ENCODE data around the gene AFF3. TPM values are rescaled to one million over a fixed set of nuclear protein-coding genes. Genes with fewer than 3 reads are reported as not detected.
A peak's percentile ranks its signal among the peaks of the same experiment; 100 is the strongest.
"Not testable (repeated sequence)": the region's sequence is repeated elsewhere in the genome, so short reads cannot be mapped to it uniquely, and the experiment has no call there.

Gene AFF3
- total RNA-seq, 1 donor from 2014 or later: 5.7 TPM

GRCh38 chr2:100095845-100096244 lies 46.5 kb downstream of the AFF3 start:
- H3K27ac Mint-ChIP-seq; H3K9me3 Mint-ChIP-seq; H3K4me1 Mint-ChIP-seq; H3K4me3 Mint-ChIP-seq; intact Hi-C loops (cut with micrococcal nuclease); H3K27me3 Mint-ChIP-seq; H3K36me3 Mint-ChIP-seq (ENCODE audit: low read depth): not testable (repeated sequence)
- peak; percentile 22 for DNase-seq

GRCh38 chr2:100091807-100092206 lies 50.6 kb downstream of the AFF3 start:
- H3K36me3 Mint-ChIP-seq (ENCODE audit: low read depth); H3K9me3 Mint-ChIP-seq; H3K4me1 Mint-ChIP-seq; H3K27me3 Mint-ChIP-seq; intact Hi-C loops (cut with micrococcal nuclease); H3K27ac Mint-ChIP-seq; H3K4me3 Mint-ChIP-seq; DNase-seq: not testable (repeated sequence)

GRCh38 chr2:100085744-100086143 lies 56.6 kb downstream of the AFF3 start:
- H3K27ac Mint-ChIP-seq; H3K4me1 Mint-ChIP-seq; intact Hi-C loops (cut with micrococcal nuclease): not testable (repeated sequence)

GRCh38 chr2:100083421-100084216 lies 58.8 kb downstream of the AFF3 start:
- intact Hi-C loops (cut with micrococcal nuclease); H3K36me3 Mint-ChIP-seq (ENCODE audit: low read depth); H3K4me1 Mint-ChIP-seq; H3K27me3 Mint-ChIP-seq; H3K4me3 Mint-ChIP-seq; H3K9me3 Mint-ChIP-seq; H3K27ac Mint-ChIP-seq: not testable (repeated sequence)
- DNase-seq: peak; percentile 46

More at GRCh38 chr2:100085744-100086143, 56.6 kb downstream of the AFF3 start:
- not testable (repeated sequence) for H3K9me3 Mint-ChIP-seq; DNase-seq; H3K4me3 Mint-ChIP-seq; H3K27me3 Mint-ChIP-seq; H3K36me3 Mint-ChIP-seq (ENCODE audit: low read depth)

GRCh38 chr2:100082302-100082978 lies 60.0 kb downstream of the AFF3 start:
- DNase-seq: peak; percentile 12
- H3K4me3 Mint-ChIP-seq; H3K27me3 Mint-ChIP-seq; H3K36me3 Mint-ChIP-seq (ENCODE audit: low read depth); H3K27ac Mint-ChIP-seq; intact Hi-C loops (cut with micrococcal nuclease); H3K4me1 Mint-ChIP-seq; H3K9me3 Mint-ChIP-seq: not testable (repeated sequence)

GRCh38 chr2:100077935-100078334 lies 64.5 kb downstream of the AFF3 start:
- no peaks in the 10 kb centered on the region for H3K36me3 Mint-ChIP-seq (ENCODE audit: low read depth)
- intact Hi-C loops (cut with micrococcal nuclease): no loop called here
- H3K4me3 Mint-ChIP-seq: no peak overlapping the region
- H3K27ac Mint-ChIP-seq: no peak overlapping the region
- no peaks in the 10 kb centered on the region for H3K9me3 Mint-ChIP-seq
- no peaks in the 10 kb centered on the region for H3K4me1 Mint-ChIP-seq
- DNase-seq: no peak
- peaks cover 2% of the 10 kb centered on the region for H3K27me3 Mint-ChIP-seq

GRCh38 chr2:100077456-100077855 lies 64.9 kb downstream of the AFF3 start:
- Mint-ChIP-seq H3K27me3 (peaks cover 5% of the 10 kb centered on the region), H3K36me3 (ENCODE audit: low read depth) (no peaks in the 10 kb centered on the region), H3K27ac (no peak overlapping the region), H3K4me3 (no peak overlapping the region), H3K4me1 (no peaks in the 10 kb centered on the region), H3K9me3 (no peaks in the 10 kb centered on the region)
- no peak for DNase-seq
- intact Hi-C loops (cut with micrococcal nuclease): no loop called here

GRCh38 chr2:100075532-100075931 lies 66.9 kb downstream of the AFF3 start:
- intact Hi-C loops (cut with micrococcal nuclease): no loop called here
- no peaks in the 10 kb centered on the region for H3K36me3 Mint-ChIP-seq (ENCODE audit: low read depth)

GRCh38 chr2:100073110-100073509 lies 69.3 kb downstream of the AFF3 start:
- Mint-ChIP-seq H3K27me3 (peaks cover 7% of the 10 kb centered on the region), H3K27ac (no peak overlapping the region), H3K9me3 (no peaks in the 10 kb centered on the region), H3K4me1 (peaks cover 6% of the 10 kb centered on the region), H3K36me3 (ENCODE audit: low read depth) (no peaks in the 10 kb centered on the region), H3K4me3 (no peak overlapping the region)
- no peak for DNase-seq
- intact Hi-C loops (cut with micrococcal nuclease): no loop called here

More at GRCh38 chr2:100075532-100075931, 66.9 kb downstream of the AFF3 start:
- H3K9me3 Mint-ChIP-seq: no peaks in the 10 kb centered on the region
- peaks cover 5% of the 10 kb centered on the region for H3K27me3 Mint-ChIP-seq
- DNase-seq: no peak
- peaks cover 2% of the 10 kb centered on the region for H3K4me1 Mint-ChIP-seq
- no peak overlapping the region for H3K27ac Mint-ChIP-seq
- no peak overlapping the region for H3K4me3 Mint-ChIP-seq

- H3K36me3 Mint-ChIP-seq (ENCODE audit: low read depth): no peaks in the 10 kb centered on the region
- peaks cover 7% of the 10 kb centered on the region for H3K27me3 Mint-ChIP-seq
- no peak overlapping the region for H3K4me3 Mint-ChIP-seq
- H3K9me3 Mint-ChIP-seq: no peaks in the 10 kb centered on the region
- H3K4me1 Mint-ChIP-seq: peaks cover 6% of the 10 kb centered on the region
- intact Hi-C loops (cut with micrococcal nuclease): no loop called here
- no peak overlapping the region for H3K27ac Mint-ChIP-seq
- no peak for DNase-seq
These were observed 69.9 kb downstream of the AFF3 start for GRCh38 chr2:100072503-100072902.

- no peak for DNase-seq
- Mint-ChIP-seq H3K9me3 (no peaks in the 10 kb centered on the region), H3K4me3 (no peak overlapping the region), H3K36me3 (ENCODE audit: low read depth) (no peaks in the 10 kb centered on the region), H3K27ac (no peak overlapping the region), H3K27me3 (peaks cover 9% of the 10 kb centered on the region), H3K4me1 (peaks cover 6% of the 10 kb centered on the region)
- intact Hi-C loops (cut with micrococcal nuclease): no loop called here
These were observed 70.9 kb downstream of the AFF3 start for GRCh38 chr2:100071335-100072043.

- Mint-ChIP-seq H3K27ac (no peak overlapping the region), H3K36me3 (ENCODE audit: low read depth) (no peaks in the 10 kb centered on the region), H3K4me1 (peaks cover 6% of the 10 kb centered on the region), H3K4me3 (no peak overlapping the region), H3K9me3 (no peaks in the 10 kb centered on the region), H3K27me3 (peaks cover 9% of the 10 kb centered on the region)
- no peak for DNase-seq
- intact Hi-C loops (cut with micrococcal nuclease): no loop called here
These were observed 72.3 kb downstream of the AFF3 start for GRCh38 chr2:100070078-100070477.

GRCh38 chr2:100068395-100068794 lies 74.0 kb downstream of the AFF3 start:
- Mint-ChIP-seq H3K36me3 (ENCODE audit: low read depth) (no peaks in the 10 kb centered on the region), H3K4me3 (no peak overlapping the region), H3K27ac (no peak overlapping the region), H3K27me3 (peaks cover 9% of the 10 kb centered on the region), H3K9me3 (no peaks in the 10 kb centered on the region), H3K4me1 (peaks cover 11% of the 10 kb centered on the region)
- no peak for DNase-seq
- intact Hi-C loops (cut with micrococcal nuclease): no loop called here

GRCh38 chr2:100067784-100068183 lies 74.6 kb downstream of the AFF3 start:
- no peak for DNase-seq
- Mint-ChIP-seq H3K9me3 (no peaks in the 10 kb centered on the region), H3K4me3 (no peak overlapping the region), H3K27ac (no peak overlapping the region), H3K36me3 (ENCODE audit: low read depth) (no peaks in the 10 kb centered on the region), H3K27me3 (peaks cover 6% of the 10 kb centered on the region), H3K4me1 (peaks cover 11% of the 10 kb centered on the region)
- intact Hi-C loops (cut with micrococcal nuclease): no loop called here
